Smooth muscle cell (in vitro differentiated cells): ENCODE data around the gene IMPA2. TPM values are rescaled to one million over a fixed set of nuclear protein-coding genes. Genes with fewer than 3 reads are reported as not detected.
"Not testable (repeated sequence)": the region's sequence is repeated elsewhere in the genome, so short reads cannot be mapped to it uniquely, and the experiment has no call there.

Experiments used
- DNase-seq: peaks from one replicate; lab custom pipeline; 2025; ENCODE audit not compliant: unreplicated experiment; lab: John Stamatoyannopoulos, UW
- H2AFZ ChIP-seq: fragments of 200-600 bp; sonication (generic); 2 replicates; pipeline ENCODE4 v1.6.0; 2016; ENCODE audit warnings: antibody characterized with exemption, low read depth, mild to moderate bottlenecking
- H3F3A ChIP-seq: fragments of 200-600 bp; sonication (generic); 2 replicates; pipeline ENCODE4 v1.6.0; 2017; ENCODE audit warnings: antibody characterized with exemption, low read depth
- H3K27ac ChIP-seq: fragments of 200-600 bp; sonication (generic); 2 replicates; pipeline ENCODE4 v1.5.1; 2016; ENCODE audit warnings: low read depth, mild to moderate bottlenecking
- H3K27me3 ChIP-seq: fragments of 200-600 bp; sonication (generic); 2 replicates; pipeline ENCODE4 v1.6.1; 2016; ENCODE audit warnings: low read depth, mild to moderate bottlenecking
- H3K36me3 ChIP-seq: fragments of 200-600 bp; sonication (generic); 2 replicates; pipeline ENCODE4 v1.5.1; 2016; ENCODE audit warnings: low read depth
- H3K4me1 ChIP-seq: fragments of 200-600 bp; sonication (generic); 2 replicates; pipeline ENCODE4 v1.5.1; 2016; ENCODE audit warnings: low read depth
- H3K4me2 ChIP-seq: fragments of 200-600 bp; sonication (generic); 2 replicates; pipeline ENCODE4 v1.6.0; 2016; ENCODE audit warnings: mild to moderate bottlenecking
- H3K4me3 ChIP-seq: fragments of 200-600 bp; sonication (generic); 2 replicates; pipeline ENCODE4 v1.5.1; 2016; ENCODE audit warnings: mild to moderate bottlenecking
- H3K79me2 ChIP-seq: fragments of 200-600 bp; sonication (generic); 2 replicates; pipeline ENCODE4 v1.6.0; 2016; ENCODE audit warnings: low read depth, mild to moderate bottlenecking
- H3K9ac ChIP-seq: fragments of 200-600 bp; sonication (generic); 2 replicates; pipeline ENCODE4 v1.6.0; 2016; ENCODE audit warnings: low read depth
- H3K9me3 ChIP-seq: fragments of 200-600 bp; sonication (generic); replicated peaks from 2 replicates; pipeline ENCODE4 v1.5.1; 2016; ENCODE audit warnings: low read depth
- H4K20me1 ChIP-seq: fragments of 200-600 bp; sonication (generic); 2 replicates; pipeline ENCODE4 v1.6.0; 2016; ENCODE audit warnings: low read depth
- whole genome bisulfite sequencing: methylation state at CpG from one replicate; pipeline ENCODE4 v1.1.7; 2016; ENCODE audit warnings: low lambda C conversion rate; 5-methylcytosine and 5-hydroxymethylcytosine counted together
- polyA plus RNA-seq: library from polyadenylated mRNA; unstranded; fragments of >200 nt; fragmentation: Nextera tagmentation; extraction: Ambion mirVana; gene quantifications from 2 replicates; pipeline ENCODE4 v1.2.1, GENCODE V29; 2016
- total RNA-seq: library from RNA; depleted of rRNA; stranded (reverse); fragments of >200 nt; gene quantifications from 2 replicates; pipeline ENCODE4 v1.2.3, GENCODE V29; 2014
- TF ChIP-seq, protein P1 (sequence below): fragments of 200-600 bp; sonication (generic); IDR thresholded peaks from 2 replicates; pipeline ENCODE4 v1.5.1; 2017; ENCODE audit warnings: borderline replicate concordance, mild to moderate bottlenecking, antibody characterized with exemption; ENCODE audit not compliant: insufficient read depth, poor library complexity, severe bottlenecking

The IMPA2 gene
- total and polyA plus RNA-seq, 2 experiments from 2014 or later: 9.9 to 17.8 TPM

DNA sequence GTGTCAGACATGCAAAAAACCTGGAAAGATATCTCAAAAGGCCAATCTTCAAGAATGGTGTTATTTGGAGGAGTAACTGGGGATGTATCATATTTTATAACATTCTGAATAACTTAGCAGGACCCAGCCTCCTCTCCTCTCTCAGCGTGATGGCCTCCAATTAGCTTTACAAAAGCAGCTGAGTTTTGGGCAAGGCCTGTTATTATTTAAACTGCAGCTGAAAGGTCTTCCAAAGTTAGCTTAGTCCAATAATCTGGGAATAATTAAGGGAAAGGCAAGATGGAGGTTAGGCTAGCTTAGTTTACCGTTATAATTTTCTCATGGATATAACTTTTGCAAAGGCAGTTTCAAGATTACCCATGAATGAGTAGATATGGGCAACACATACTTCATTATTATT lies 40.4 kb upstream of the IMPA2 start:
- no peak overlapping the region for H2AFZ ChIP-seq
- no peaks in the 10 kb centered on the region for H3K79me2 ChIP-seq
- H3K4me3 ChIP-seq: no peak overlapping the region
- TF ChIP-seq, protein P1, sequence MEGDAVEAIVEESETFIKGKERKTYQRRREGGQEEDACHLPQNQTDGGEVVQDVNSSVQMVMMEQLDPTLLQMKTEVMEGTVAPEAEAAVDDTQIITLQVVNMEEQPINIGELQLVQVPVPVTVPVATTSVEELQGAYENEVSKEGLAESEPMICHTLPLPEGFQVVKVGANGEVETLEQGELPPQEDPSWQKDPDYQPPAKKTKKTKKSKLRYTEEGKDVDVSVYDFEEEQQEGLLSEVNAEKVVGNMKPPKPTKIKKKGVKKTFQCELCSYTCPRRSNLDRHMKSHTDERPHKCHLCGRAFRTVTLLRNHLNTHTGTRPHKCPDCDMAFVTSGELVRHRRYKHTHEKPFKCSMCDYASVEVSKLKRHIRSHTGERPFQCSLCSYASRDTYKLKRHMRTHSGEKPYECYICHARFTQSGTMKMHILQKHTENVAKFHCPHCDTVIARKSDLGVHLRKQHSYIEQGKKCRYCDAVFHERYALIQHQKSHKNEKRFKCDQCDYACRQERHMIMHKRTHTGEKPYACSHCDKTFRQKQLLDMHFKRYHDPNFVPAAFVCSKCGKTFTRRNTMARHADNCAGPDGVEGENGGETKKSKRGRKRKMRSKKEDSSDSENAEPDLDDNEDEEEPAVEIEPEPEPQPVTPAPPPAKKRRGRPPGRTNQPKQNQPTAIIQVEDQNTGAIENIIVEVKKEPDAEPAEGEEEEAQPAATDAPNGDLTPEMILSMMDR: no peak
- no peak overlapping the region for H3K27ac ChIP-seq
- no peak overlapping the region for H3K4me2 ChIP-seq
- no peaks in the 10 kb centered on the region for H3F3A ChIP-seq
- no peaks in the 10 kb centered on the region for H3K4me1 ChIP-seq
- DNase-seq: no peak
- H4K20me1 ChIP-seq: no peaks in the 10 kb centered on the region
- 87% methylated on average over 2 of the region's 2 CpGs for WGBS
- H3K27me3 ChIP-seq: no peaks in the 10 kb centered on the region
- no peaks in the 10 kb centered on the region for H3K9me3 ChIP-seq
- H3K36me3 ChIP-seq: no peaks in the 10 kb centered on the region
- no peak overlapping the region for H3K9ac ChIP-seq

DNA sequence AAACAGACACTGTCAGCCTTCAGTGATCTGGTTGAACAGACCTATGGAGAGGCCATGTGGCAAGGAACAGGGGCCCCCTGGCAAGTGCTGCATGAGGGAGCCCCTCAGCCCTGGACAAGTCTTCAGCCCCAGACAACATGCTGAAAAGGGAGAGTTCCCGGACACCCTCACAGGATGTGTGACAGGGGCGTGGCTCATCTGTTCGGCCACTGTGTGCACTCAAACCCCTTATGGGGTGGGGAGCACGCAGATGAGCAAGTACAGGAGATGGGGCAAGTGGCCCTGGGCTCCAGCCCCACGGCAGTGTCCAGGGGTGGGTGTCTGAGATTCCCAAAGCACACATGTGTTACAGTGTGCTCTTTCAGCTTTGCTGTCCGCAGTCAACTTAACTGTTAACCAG lies 37.8 kb upstream of the IMPA2 start:
- Histone ChIP-seq H3K4me1 (peaks cover 19% of the 10 kb centered on the region), H2AFZ (no peak overlapping the region), H3K4me2 (no peak overlapping the region), H3K9ac (no peak overlapping the region), H4K20me1 (no peaks in the 10 kb centered on the region), H3K79me2 (no peaks in the 10 kb centered on the region), H3K27ac (no peak overlapping the region), H3K36me3 (no peaks in the 10 kb centered on the region), H3K4me3 (no peak overlapping the region), H3K27me3 (no peaks in the 10 kb centered on the region), H3K9me3 (no peaks in the 10 kb centered on the region), H3F3A (peaks cover 9% of the 10 kb centered on the region)
- 96% methylated on average over 6 of the region's 6 CpGs for WGBS
- DNase-seq: no peak
- TF ChIP-seq, protein P1: no peak

DNA sequence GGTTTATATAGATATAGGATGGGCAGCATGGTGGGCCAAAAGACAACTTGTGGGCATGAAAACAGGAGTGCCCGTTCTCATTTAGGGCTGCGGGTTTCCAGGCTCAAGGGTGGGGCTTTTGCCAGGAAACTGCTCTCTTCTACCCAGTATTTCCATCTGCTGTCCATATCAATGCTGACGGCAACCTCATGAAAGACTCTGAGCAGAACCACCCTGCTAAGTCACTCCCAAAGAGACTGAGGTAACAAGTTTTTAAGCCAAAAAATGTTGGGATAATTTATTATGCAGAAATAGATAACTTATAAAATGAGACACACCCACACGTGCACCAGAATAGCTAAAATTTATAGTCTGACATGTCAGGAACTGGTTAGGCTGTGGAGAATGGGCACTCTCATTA lies 37.1 kb upstream of the IMPA2 start:
- H3K27ac ChIP-seq: no peak overlapping the region
- no peaks in the 10 kb centered on the region for H3K79me2 ChIP-seq
- DNase-seq: no peak
- TF ChIP-seq, protein P1: no peak
- no peaks in the 10 kb centered on the region for H3K9me3 ChIP-seq
- peaks cover 19% of the 10 kb centered on the region for H3K4me1 ChIP-seq
- no peaks in the 10 kb centered on the region for H4K20me1 ChIP-seq
- peaks cover 16% of the 10 kb centered on the region for H3F3A ChIP-seq
- 98% methylated on average over 4 of the region's 4 CpGs for WGBS
- no peaks in the 10 kb centered on the region for H3K36me3 ChIP-seq
- no peak overlapping the region for H3K9ac ChIP-seq
- H3K4me2 ChIP-seq: no peak overlapping the region
- H3K4me3 ChIP-seq: no peak overlapping the region
- H2AFZ ChIP-seq: no peak overlapping the region
- H3K27me3 ChIP-seq: no peaks in the 10 kb centered on the region

DNA sequence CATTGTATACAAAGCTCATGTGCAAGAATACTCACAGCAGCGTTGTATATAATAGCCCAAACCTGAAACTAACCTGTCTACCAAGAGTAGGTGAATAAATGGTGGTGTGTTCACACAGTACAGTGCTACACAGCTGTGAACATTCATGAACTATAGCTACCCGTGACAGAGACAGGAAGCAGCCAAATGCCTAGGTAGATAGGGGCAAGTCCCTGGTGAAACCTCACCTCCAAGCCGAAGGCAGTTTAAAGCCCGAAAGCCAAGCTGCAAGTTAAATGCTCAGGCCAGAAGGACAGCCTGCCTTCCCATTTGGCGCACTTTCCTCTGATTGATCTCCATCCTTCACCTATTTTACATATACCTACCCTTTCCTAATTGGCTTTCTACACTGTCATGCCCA lies 36.5 kb upstream of the IMPA2 start:
- no peak for DNase-seq
- H4K20me1 ChIP-seq: no peaks in the 10 kb centered on the region
- peaks cover 17% of the 10 kb centered on the region for H3F3A ChIP-seq
- 96% methylated on average over 5 of the region's 5 CpGs for WGBS
- no peaks in the 10 kb centered on the region for H3K9me3 ChIP-seq
- H3K9ac ChIP-seq: no peak overlapping the region
- TF ChIP-seq, protein P1: no peak
- H3K79me2 ChIP-seq: no peaks in the 10 kb centered on the region
- H3K27ac ChIP-seq: no peak overlapping the region
- no peaks in the 10 kb centered on the region for H3K36me3 ChIP-seq
- no peak overlapping the region for H2AFZ ChIP-seq
- H3K4me2 ChIP-seq: no peak overlapping the region
- no peak overlapping the region for H3K4me3 ChIP-seq
- H3K4me1 ChIP-seq: peaks cover 19% of the 10 kb centered on the region
- no peaks in the 10 kb centered on the region for H3K27me3 ChIP-seq

DNA sequence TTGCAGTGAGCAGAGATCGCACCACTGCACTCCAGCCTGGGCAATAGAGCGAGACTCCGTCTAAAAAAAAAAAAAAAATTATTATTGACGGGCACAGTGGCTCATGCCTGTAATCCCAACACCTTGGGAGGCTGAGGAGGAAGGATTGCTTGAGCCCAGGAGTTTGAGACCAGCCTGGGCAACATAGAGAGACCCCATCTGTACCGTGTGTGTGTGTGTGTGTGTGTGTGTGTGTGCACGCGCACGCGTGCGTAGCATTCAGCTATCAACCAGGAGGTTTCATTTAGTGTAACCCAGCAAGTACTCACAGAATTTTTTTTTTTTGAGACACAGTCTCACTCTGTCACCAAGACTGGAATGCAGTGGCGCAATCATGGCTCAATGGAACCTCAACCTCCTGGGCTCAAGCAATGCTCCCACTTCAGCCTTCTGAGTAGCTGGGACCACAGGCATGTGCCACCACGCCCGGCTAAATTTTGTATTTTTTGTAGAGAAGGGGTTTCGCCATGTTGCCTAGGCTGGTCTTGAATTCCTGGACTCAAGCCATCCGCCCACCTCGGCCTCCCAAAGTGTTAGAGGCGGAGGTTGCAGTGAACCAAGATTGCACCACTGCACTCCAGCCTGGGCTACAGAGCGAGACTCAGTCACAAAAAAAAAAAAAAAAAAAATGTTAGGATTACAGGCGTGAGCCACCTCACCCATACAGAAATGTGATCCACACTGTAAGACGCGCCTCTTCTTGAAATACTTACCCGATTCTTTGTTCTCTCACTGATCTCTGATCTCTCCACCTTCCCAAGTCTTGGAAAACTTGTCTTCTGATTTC lies 35.3 kb upstream of the IMPA2 start:
- H3K9me3 ChIP-seq, DNase-seq, H3K79me2 ChIP-seq, H4K20me1 ChIP-seq, H3K36me3 ChIP-seq, H3K27me3 ChIP-seq, H2AFZ ChIP-seq: not testable (repeated sequence)
- H3K4me2 ChIP-seq: peak overlapping the region; percentile 83
- 59% methylated on average over 22 of the region's 22 CpGs for WGBS
- peak overlapping the region; percentile 42 for H3K4me3 ChIP-seq
- H3F3A ChIP-seq: peaks cover 22% of the 10 kb centered on the region
- peak overlapping the region; percentile 85 for H3K27ac ChIP-seq
- peaks cover 19% of the 10 kb centered on the region for H3K4me1 ChIP-seq
- peak overlapping the region; percentile 72 for H3K9ac ChIP-seq
